SK-N-MC (cell line): Measurements from ENCODE around the gene ADAMTS1.

Source experiments
- FOXP2 ChIP-seq: optimal IDR thresholded peaks from 2 replicates; pipeline ENCODE3; 2011; ENCODE audit warnings: mild to moderate bottlenecking, moderate library complexity; ENCODE audit not compliant: insufficient read depth; ENCODE audit errors: extremely low read length, control extremely low read depth
- POLR2AphosphoS5 ChIP-seq: IDR thresholded peaks from 2 replicates; pipeline ENCODE4 v1.6.1; 2012; ENCODE audit warnings: mild to moderate bottlenecking, low read depth, low read length, borderline replicate concordance

- TF ChIP-seq FOXP2 (no peak), POLR2AphosphoS5 (no peak)
These were observed 30.0 kb downstream of the ADAMTS1 start for GRCh38 chr21:26815197-26815596.
